ENCODE measurements around the gene WASHC1.
"Not testable (repeated sequence)": the region's sequence is repeated elsewhere in the genome, so short reads cannot be mapped to it uniquely, and the experiment has no call there.

DNA sequence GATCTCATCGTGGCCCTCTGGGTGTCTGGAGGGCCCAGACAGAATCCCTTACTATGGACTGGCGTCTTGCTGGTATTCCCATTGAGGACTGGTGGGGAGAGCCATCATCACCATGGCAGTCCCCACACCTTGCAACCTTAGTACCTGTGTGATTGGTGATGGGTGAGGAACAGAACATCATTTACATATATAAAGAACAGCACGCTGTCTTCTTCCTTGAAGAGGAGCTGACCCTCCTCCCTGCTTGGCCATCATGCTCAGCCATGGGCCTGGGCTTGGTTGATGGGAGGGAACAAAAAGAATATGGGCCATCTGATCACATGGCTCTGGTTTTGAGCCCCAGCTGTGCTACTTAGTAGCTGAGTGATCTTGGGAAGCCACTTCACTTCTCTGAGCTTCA is 13.9 kb upstream of the WASHC1 start:
- TF ChIP-seq POLR2A (IDR thresholded peaks at IDR 0.05; ENCODE audit: control extremely low read depth in 1 of 2, low read depth in 2 of 2, low read length in 2 of 2); YY1 (IDR thresholded peaks at IDR 0.05; ENCODE audit: low read depth, low read length); POLR2AphosphoS5 (IDR thresholded peaks at IDR 0.05; ENCODE audit: low read depth, low read length); EZH2 (IDR thresholded peaks at IDR 0.05; ENCODE audit: low read depth, low read length, severe bottlenecking); ZNF274 (IDR thresholded peaks at IDR 0.05; ENCODE audit: borderline replicate concordance, extremely low read depth, low read length): not testable (repeated sequence)
- TF ChIP-seq, protein P1, sequence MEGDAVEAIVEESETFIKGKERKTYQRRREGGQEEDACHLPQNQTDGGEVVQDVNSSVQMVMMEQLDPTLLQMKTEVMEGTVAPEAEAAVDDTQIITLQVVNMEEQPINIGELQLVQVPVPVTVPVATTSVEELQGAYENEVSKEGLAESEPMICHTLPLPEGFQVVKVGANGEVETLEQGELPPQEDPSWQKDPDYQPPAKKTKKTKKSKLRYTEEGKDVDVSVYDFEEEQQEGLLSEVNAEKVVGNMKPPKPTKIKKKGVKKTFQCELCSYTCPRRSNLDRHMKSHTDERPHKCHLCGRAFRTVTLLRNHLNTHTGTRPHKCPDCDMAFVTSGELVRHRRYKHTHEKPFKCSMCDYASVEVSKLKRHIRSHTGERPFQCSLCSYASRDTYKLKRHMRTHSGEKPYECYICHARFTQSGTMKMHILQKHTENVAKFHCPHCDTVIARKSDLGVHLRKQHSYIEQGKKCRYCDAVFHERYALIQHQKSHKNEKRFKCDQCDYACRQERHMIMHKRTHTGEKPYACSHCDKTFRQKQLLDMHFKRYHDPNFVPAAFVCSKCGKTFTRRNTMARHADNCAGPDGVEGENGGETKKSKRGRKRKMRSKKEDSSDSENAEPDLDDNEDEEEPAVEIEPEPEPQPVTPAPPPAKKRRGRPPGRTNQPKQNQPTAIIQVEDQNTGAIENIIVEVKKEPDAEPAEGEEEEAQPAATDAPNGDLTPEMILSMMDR (IDR thresholded peaks at IDR 0.05; ENCODE audit: control extremely low read depth in 1 of 3, insufficient read depth in 1 of 3, low read depth in 1 of 3, low read length in 3 of 3): not testable (repeated sequence)
- TF ChIP-seq, protein P2, sequence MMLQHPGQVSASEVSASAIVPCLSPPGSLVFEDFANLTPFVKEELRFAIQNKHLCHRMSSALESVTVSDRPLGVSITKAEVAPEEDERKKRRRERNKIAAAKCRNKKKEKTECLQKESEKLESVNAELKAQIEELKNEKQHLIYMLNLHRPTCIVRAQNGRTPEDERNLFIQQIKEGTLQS (IDR thresholded peaks at IDR 0.05; ENCODE audit: insufficient read depth, low read depth, low read length): not testable (repeated sequence)

All from H1 (cell line).